NCI-H1092 treated with DMSO at 0.1 percent for 48 hours (cell line): ENCODE results near the gene MYNN.

Experiments used
- DNase-seq: peaks from one replicate; lab custom pipeline; 2025; lab: John Stamatoyannopoulos, UW

The MYNN gene

GRCh38 chr3:169777822-169778221 lies 4.6 kb downstream of the MYNN start:
- DNase-seq = no peak

- DNase-seq = no peak
These were observed 7.5 kb downstream of the MYNN start for GRCh38 chr3:169780742-169781141.

- no peak for DNase-seq
These were observed 8.1 kb downstream of the MYNN start for GRCh38 chr3:169781209-169781855.

DNA sequence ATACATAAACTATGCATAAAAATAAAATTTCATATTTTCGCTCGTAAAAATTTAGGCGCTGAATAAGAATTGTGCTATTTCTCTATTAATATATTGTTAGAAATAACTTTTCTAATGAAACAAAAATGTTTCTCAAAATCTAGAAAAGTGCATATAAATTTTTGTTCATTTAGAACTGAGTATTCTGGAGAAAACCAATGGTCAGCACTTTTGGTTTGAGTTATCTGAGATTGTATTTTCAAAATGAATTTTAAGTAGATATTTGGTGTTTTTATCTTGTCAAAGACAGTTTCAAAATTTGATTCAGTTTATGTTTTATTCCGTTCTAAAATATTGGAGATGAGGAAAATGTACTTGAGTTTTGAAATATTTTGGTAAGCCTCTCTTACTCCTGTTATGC lies 13.9 kb downstream of the MYNN start:
- DNase-seq = no peak

GRCh38 chr3:169787791-169788190 lies 14.6 kb downstream of the MYNN start:
- no peak for DNase-seq

DNA sequence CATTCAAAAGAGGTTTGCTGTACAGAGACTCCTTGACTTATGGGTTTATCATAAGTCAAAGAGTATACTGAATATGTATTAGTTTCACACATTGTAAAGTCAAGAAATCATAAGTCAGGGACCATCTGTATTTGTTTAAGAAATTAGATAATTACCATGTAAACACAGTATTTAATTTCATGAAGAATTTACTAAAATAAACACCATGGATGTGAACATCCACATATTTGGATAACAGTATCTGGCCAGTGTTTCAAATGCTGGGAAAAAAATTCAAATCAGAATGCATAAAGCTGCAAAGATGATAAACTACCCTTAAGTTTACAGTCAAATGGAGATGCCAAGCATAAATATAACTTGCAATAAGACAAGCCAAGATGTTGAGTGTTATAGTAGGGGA lies 17.0 kb downstream of the MYNN start:
- DNase-seq = no peak

GRCh38 chr3:169790687-169791429 lies 17.7 kb downstream of the MYNN start:
- no peak for DNase-seq

- no peak for DNase-seq
These were observed 19.2 kb downstream of the MYNN start for GRCh38 chr3:169792359-169792758.

DNA sequence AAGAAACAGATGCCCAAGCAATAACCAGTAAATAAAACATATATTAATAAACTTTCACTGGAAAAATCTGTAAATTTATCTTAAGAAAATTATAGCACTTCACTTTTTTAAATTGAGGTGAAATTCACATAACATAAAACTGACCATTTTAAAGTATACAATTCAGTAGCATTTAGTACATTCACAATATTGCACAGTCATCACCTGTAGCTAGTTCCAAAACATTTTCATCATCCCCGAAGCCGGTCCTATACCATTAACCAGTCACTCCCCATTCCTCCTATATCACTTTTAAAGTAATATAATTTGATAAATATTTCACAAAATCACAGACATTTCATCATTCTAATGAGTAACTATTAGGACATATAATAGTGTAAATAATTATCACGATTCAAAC lies 31.5 kb downstream of the MYNN start:
- DNase-seq = no peak

GRCh38 chr3:169809230-169809795 lies 36.1 kb downstream of the MYNN start:
- no peak for DNase-seq

- DNase-seq = peak; percentile 74
These were observed 38.6 kb downstream of the MYNN start for GRCh38 chr3:169811631-169812331.

DNA sequence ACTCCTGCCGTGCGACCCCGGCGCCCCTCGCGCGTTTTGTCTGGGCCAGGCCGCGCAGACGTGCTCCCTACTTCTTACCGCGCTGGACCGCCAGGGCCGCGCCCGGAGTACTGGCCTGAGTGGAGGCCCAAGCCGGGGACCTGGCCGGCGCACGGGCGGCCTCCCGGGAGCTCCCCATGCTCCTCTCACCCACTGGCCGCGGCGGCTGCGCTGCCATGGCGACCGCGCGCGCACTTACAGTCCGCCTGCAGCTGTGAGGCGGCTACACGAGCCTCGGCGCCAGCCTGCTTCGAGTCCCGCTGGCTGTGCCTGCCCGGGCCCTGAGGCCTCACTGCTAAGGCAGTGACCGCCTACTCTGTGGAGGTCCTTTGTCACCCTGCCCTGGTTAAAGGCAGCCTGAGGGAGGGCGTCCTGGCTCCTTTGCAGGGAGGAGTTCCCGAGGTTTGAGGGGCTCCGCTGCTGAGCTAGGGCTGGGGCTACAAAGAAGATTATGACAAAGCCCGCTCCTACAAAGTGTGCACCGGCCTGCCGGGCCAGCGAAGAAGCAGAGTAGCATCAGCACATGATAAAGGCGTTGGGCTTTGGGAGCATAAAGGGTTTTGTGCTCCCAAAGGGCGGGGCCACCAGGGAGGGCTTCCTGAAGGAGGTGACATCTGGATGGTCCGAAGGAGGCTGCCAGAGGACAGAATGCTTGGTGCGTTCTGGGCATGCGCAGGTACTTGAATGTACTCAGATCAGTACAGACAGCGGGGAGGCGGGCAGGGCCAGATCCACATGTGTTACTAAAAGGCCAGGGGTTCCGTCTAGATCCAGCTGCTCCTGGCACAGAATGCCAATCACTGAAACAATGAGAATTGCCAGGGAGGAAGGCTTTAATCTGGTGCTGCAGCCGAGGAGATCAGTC lies 39.4 kb downstream of the MYNN start, which contains the start of the genes LRRC34 and LRRIQ4:
TSS of gene LRRC34 (minus strand) at position 573 of the 904 bp plus-strand sequence. CDS start at position 217, 356 bp downstream.
TSS of gene LRRIQ4 (plus strand) at position 539 of the 904 bp plus-strand sequence. CDS start 9,052 bp downstream, outside the sequence.
- DNase-seq = peak; percentile 86

DNA sequence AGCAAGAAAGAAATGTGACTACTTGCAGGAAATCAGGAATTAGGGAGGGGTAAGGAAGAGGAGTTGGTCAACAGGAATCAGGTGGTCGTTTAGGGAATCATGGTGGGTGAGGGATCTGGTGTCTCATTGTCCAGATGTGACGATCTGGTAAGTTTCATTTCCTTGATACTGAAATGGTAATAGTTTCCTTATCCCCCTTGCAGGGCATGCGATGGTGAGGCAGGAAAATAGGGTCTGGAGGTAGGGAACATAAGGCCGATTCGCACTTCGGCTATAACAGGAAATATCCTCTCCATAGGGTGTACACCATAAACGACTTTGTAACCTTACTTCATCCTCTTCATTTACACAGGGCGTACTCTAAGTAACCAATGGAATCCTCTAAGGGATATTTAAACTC lies 40.1 kb downstream of the MYNN start:
- no peak for DNase-seq

DNA sequence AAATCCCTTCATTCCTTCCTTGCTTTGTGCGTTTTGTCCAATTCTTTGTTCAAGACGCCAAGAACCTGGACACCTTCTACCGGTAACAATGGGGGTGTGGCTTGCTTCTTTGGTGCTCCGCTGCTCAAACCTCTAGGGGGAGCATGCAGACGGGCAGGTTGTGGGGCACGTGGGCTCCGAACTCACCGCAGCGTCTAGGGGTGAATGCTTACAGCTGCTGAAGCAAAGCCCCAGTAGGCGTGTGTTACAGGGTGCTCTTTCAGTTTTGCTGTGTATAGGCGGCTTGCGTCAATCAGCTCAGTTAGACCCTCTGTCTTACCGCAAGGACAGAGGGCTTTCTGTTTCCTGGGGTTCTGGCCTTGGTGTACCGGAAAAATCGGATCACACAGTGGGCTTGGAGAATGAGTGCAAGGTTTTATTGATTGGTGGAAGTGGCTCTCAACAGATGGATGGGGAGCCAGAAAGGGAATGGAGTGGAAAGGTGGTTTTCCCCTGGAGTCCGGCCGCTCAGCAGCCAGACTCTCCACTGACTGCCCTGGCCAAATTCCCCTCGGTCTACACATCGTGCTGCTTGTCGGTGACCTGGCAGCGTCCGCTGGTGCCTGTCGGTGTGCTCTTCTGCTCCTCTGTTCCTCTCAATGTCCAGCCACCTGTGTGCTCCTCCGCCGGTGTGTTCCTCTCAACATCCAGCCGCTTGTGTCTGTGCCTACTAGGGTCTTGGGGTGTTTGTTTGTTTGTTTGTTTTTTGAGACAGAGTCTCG lies 40.7 kb downstream of the MYNN start:
- DNase-seq = peak; percentile 39

DNA sequence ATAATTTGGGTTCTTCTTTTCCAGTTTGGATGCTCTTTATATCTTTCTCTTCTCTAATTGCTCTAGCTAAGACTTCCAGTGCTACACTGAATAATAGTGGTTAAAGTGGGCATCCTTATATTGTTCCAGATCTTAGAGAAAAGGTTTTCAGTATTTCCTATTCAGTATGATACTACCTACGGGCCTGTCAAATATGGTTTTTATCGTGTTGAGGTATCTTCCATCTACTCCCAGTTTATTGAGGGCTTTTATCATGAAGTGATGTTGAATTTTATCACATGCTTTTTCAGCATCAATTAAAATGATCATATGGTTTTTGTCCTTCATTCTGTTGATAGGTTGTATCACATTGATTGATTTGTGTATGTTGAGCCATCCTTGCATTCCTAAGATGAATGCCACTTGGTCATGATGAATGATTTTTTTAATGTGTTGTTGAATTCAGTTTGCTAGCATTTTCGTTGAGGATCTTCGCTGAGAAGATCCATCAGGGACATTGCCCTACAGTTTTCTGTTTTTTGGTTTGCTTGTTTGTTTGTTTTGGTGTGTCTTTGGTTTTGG lies 42.5 kb downstream of the MYNN start:
- DNase-seq = no peak

GRCh38 chr3:169818316-169818715 lies 45.1 kb downstream of the MYNN start:
- no peak for DNase-seq

DNA sequence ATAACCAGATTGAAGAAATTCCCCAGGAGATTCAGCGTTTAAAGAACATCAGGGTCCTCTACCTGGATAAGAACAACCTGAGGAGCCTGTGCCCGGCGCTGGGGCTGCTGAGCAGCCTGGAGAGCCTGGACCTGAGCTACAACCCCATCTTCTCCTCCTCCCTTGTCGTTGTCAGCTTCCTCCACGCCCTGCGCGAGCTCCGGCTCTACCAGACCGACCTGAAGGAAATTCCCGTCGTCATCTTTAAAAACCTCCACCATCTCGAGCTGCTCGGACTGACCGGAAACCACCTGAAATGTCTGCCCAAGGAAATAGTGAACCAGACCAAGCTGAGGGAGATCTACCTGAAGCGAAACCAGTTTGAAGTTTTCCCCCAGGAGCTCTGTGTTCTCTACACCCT lies 48.9 kb downstream of the MYNN start:
- no peak for DNase-seq

GRCh38 chr3:169822540-169822939 lies 49.3 kb downstream of the MYNN start:
- DNase-seq = no peak

GRCh38 chr3:169822983-169823382 lies 49.8 kb downstream of the MYNN start:
- DNase-seq = peak; percentile 40

- DNase-seq = no peak
These were observed 52.1 kb downstream of the MYNN start for GRCh38 chr3:169825316-169825715.
